Nephron (organoid): ENCODE results near the gene NCR1.

ENCODE experiments used
- H3K27ac Mint-ChIP-seq, 3 experiments: 2 replicates each; pipeline ENCODE4 v1.8.0; 2020; ENCODE audit warnings: mixed read lengths in 3 of 3, mild to moderate bottlenecking in 2 of 3, moderate library complexity in 1 of 3
- H3K27me3 Mint-ChIP-seq: 2 replicates; pipeline ENCODE4 v1.8.0; 2021; ENCODE audit warnings: low read depth, mild to moderate bottlenecking, moderate library complexity, mixed read lengths
- H3K36me3 Mint-ChIP-seq: 2 replicates; pipeline ENCODE4 v1.8.0; 2020; ENCODE audit warnings: low read depth, mixed read lengths
- H3K4me1 Mint-ChIP-seq: 2 replicates; pipeline ENCODE4 v1.8.0; 2020; ENCODE audit warnings: mixed read lengths
- H3K4me3 Mint-ChIP-seq, 3 experiments: 2 replicates each; pipeline ENCODE4 v1.8.0; 2020; ENCODE audit warnings: mild to moderate bottlenecking in 3 of 3, mixed read lengths in 3 of 3, moderate library complexity in 2 of 3
- H3K9me3 Mint-ChIP-seq: 2 replicates; pipeline ENCODE4 v1.8.0; 2020; ENCODE audit warnings: mixed read lengths
- TF ChIP-seq, protein P1 (sequence below), 3 experiments: fragments of 200-600 bp; sonication (generic); IDR thresholded peaks; one replicate each; pipeline ENCODE4 v1.5.0; 2021; ENCODE audit warnings: antibody characterized with exemption in 3 of 3; ENCODE audit not compliant: unreplicated experiment in 3 of 3

The NCR1 gene

DNA sequence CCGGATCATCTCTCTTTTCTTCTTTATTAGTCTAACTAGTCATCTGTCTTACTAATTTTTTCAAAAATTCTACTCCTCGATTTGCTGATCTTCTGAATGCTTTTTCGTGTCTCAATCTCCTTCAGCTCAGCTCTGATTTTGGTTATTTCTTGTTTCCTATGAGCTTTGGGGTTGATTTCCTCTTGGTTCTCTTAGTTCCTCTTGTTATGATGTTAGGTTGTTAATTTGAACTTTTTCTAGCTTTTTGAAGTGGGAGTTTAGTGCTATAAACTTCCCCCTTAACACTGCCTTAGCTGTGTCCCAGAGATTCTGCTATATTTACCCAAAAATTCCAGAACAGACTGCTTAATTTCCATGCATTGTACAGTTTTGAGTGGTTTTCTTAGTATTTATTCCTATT, 28.5 kb upstream of the NCR1 start:
- Mint-ChIP-seq H3K4me1 (no peaks in the 10 kb centered on the region), H3K36me3 (no peaks in the 10 kb centered on the region), H3K9me3 (peaks cover 45% of the 10 kb centered on the region), H3K27ac (no peak overlapping the region), H3K4me3 (no peak overlapping the region), H3K27me3 (no peaks in the 10 kb centered on the region)
- TF ChIP-seq, protein P1, sequence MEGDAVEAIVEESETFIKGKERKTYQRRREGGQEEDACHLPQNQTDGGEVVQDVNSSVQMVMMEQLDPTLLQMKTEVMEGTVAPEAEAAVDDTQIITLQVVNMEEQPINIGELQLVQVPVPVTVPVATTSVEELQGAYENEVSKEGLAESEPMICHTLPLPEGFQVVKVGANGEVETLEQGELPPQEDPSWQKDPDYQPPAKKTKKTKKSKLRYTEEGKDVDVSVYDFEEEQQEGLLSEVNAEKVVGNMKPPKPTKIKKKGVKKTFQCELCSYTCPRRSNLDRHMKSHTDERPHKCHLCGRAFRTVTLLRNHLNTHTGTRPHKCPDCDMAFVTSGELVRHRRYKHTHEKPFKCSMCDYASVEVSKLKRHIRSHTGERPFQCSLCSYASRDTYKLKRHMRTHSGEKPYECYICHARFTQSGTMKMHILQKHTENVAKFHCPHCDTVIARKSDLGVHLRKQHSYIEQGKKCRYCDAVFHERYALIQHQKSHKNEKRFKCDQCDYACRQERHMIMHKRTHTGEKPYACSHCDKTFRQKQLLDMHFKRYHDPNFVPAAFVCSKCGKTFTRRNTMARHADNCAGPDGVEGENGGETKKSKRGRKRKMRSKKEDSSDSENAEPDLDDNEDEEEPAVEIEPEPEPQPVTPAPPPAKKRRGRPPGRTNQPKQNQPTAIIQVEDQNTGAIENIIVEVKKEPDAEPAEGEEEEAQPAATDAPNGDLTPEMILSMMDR (IDR thresholded peaks at IDR 0.05; ENCODE audit: unreplicated experiment in 3 of 3), result no peak

DNA sequence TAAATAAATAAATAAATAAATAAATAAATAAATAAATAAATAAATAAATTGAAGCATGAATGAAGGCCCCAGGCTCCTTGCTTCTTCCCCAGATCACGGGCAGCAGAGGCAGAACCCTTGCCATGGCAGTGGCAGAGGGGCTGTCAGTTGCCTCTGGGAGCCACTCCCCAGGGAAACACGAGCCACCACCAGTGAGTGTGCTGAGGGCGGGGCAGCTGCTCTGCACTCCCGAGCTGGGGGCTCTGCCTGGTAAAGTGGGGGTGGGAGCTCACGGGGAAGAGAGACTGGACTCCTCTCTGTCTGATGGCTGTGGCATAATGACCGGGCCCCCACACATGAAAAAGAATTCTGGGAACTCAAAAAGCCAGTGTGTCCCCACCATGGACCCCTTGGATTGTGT, 24.1 kb upstream of the NCR1 start:
- H3K9me3 Mint-ChIP-seq, result peaks cover 43% of the 10 kb centered on the region
- no peaks in the 10 kb centered on the region for H3K36me3 Mint-ChIP-seq
- H3K27me3 Mint-ChIP-seq, result peaks cover 4% of the 10 kb centered on the region
- TF ChIP-seq, protein P1 (IDR thresholded peaks at IDR 0.05; ENCODE audit: unreplicated experiment in 3 of 3), result no peak
- H3K4me1 Mint-ChIP-seq, result no peaks in the 10 kb centered on the region
- no peak overlapping the region for H3K27ac Mint-ChIP-seq
- no peak overlapping the region for H3K4me3 Mint-ChIP-seq

DNA sequence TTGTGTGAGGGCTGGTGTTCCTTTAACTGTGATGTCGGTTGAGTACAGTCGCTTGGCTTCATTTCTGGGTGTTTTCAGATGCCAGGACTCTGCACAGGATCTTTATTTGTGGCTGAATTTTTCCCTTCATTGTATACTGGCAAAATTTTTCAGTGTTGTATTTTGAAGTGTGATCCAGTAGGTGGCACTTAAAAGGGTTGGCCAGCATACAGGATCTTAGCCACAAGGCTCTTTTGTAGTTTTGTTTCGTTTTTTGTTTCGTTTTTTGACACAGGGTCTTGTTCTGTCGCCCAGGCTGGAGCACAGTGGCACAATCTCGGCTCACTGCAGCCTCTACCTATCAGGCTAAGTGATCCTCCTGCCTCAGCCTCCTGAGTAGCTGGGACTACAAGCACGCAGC, 23.2 kb upstream of the NCR1 start:
- TF ChIP-seq, protein P1 (IDR thresholded peaks at IDR 0.05; ENCODE audit: unreplicated experiment in 3 of 3), result no peak
- peaks cover 4% of the 10 kb centered on the region for H3K27me3 Mint-ChIP-seq
- no peak overlapping the region for H3K4me3 Mint-ChIP-seq
- no peak overlapping the region for H3K27ac Mint-ChIP-seq
- H3K4me1 Mint-ChIP-seq, result no peaks in the 10 kb centered on the region
- peaks cover 36% of the 10 kb centered on the region for H3K9me3 Mint-ChIP-seq
- H3K36me3 Mint-ChIP-seq, result no peaks in the 10 kb centered on the region

DNA sequence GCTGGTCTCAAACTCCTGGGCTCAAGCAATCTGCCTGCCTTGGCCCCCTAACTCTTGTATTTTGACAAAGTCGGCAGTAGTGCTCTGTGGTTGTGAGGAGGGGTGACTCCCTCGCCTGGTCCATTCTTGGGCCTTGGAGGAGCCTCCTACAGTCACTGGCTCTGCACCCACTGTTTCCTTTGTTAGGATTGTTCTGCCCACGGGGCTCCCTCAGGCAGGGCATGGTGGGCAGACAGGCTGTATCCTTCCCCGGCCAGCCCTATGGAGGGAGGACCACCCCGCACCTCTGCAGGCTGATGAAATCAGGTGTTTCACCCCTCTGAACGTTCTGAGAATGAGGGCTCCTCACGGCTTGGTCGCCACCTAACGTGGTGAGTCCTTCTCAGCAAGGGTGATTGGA, 22.7 kb upstream of the NCR1 start:
- H3K36me3 Mint-ChIP-seq, result no peaks in the 10 kb centered on the region

DNA sequence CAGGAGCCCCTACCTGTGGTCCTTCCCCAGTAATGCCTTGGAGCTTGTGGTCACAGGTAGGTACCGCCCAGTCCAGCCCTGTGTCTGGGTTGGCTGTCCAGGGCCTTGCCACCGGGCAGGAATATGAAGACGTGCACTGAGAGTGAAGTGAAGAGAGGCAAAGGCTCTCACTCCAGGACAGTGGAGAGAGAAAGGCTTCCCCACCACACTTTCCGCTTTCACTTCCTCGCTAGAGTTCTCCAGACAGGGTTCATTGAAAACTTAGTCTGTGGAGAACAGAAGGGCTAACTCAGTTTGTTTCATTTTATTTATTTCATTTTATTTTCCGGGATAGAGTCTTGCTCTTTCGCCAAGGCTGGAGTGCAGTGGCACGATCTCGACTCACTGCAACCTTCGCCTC, 17.7 kb upstream of the NCR1 start:
- H3K4me1 Mint-ChIP-seq, result no peaks in the 10 kb centered on the region
- TF ChIP-seq, protein P1 (IDR thresholded peaks at IDR 0.05; ENCODE audit: unreplicated experiment in 3 of 3), result no peak

More for the DNA sequence above, 22.7 kb upstream of the NCR1 start:
- H3K27me3 Mint-ChIP-seq, result peaks cover 4% of the 10 kb centered on the region
- no peak overlapping the region for H3K27ac Mint-ChIP-seq
- no peak overlapping the region for H3K4me3 Mint-ChIP-seq
- no peaks in the 10 kb centered on the region for H3K4me1 Mint-ChIP-seq
- H3K9me3 Mint-ChIP-seq, result peaks cover 37% of the 10 kb centered on the region
- TF ChIP-seq, protein P1 (IDR thresholded peaks at IDR 0.05; ENCODE audit: unreplicated experiment in 3 of 3), result no peak

DNA sequence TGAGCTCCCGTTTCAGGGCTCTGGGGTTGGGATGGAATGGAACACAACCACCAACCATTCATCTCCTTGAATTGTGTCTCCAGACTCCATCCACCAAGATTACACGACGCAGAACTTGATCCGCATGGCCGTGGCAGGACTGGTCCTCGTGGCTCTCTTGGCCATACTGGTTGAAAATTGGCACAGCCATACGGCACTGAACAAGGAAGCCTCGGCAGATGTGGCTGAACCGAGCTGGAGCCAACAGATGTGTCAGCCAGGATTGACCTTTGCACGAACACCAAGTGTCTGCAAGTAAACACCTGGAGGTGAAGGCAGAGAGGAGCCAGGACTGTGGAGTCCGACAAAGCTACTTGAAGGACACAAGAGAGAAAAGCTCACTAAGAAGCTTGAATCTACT, 16.4 kb upstream of the NCR1 start:
- TF ChIP-seq, protein P1 (IDR thresholded peaks at IDR 0.05; ENCODE audit: unreplicated experiment in 3 of 3), result no peak
- peaks cover 32% of the 10 kb centered on the region for H3K9me3 Mint-ChIP-seq
- no peaks in the 10 kb centered on the region for H3K36me3 Mint-ChIP-seq
- no peak overlapping the region for H3K4me3 Mint-ChIP-seq
- no peaks in the 10 kb centered on the region for H3K27me3 Mint-ChIP-seq
- no peak overlapping the region for H3K27ac Mint-ChIP-seq
- no peaks in the 10 kb centered on the region for H3K4me1 Mint-ChIP-seq

More for the DNA sequence above, 17.7 kb upstream of the NCR1 start:
- Mint-ChIP-seq H3K27me3 (no peaks in the 10 kb centered on the region), H3K4me3 (no peak overlapping the region), H3K27ac (no peak overlapping the region), H3K9me3 (peaks cover 30% of the 10 kb centered on the region), H3K36me3 (no peaks in the 10 kb centered on the region)
